AML-193 (cell line): ENCODE measurements around the gene NTSR1.

Experiments used
- DNase-seq, 2 experiments: peaks; one replicate each; lab custom pipeline; 2025; lab: John Stamatoyannopoulos, UW

NTSR1 gene

DNA sequence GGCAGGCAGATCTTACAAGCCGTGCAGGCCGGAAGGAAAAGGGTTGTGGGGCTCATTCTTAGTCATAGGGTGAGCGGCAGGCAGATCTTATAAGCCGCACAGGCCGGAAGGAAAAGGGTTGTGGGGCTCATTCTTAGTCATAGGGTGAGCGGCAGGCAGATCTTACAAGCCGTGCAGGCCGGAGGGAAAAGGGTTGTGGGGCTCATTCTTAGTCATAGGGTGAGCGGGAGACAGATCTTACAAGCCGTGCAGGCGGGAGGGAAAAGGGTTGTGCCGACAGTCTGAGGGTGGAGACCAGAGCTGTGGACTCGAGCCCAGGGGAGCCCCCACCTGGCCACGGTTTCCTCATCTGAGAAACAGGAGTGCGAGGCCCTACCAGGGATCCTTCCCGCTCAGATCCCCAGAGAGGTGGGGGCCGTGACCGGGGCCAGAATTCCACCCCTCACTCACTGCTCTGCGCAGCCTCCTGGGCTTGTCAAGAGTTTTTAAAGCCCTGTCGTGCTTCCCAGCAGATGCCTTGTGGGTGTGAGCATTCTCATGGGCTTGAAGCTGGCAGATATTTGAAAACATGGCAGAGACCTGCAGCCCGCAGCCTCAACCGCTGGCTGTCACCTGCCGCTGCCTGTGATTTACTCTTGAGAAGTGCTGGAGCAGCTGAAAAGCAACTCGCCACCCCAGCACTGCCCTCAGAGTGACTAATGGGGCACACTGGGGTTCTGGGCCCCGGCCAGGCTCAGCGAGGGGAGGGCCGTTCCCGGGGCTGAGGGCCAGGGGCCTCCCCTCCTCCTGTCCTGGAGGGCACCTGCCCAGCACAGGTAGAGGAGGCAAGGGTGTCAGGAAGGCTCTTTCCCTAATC is 31.9 kb downstream of the NTSR1 start:
- DNase-seq, result peak; percentile 90 to 94

GRCh38 chr20:62741191-62741691 is 32.6 kb downstream of the NTSR1 start:
- no peak for DNase-seq

- no peak for DNase-seq
These were observed 33.3 kb downstream of the NTSR1 start for GRCh38 chr20:62741701-62742491.

GRCh38 chr20:62742550-62742949 is 33.9 kb downstream of the NTSR1 start:
- DNase-seq, result no peak

- no peak for DNase-seq
These were observed 34.5 kb downstream of the NTSR1 start for GRCh38 chr20:62742979-62743776.

DNA sequence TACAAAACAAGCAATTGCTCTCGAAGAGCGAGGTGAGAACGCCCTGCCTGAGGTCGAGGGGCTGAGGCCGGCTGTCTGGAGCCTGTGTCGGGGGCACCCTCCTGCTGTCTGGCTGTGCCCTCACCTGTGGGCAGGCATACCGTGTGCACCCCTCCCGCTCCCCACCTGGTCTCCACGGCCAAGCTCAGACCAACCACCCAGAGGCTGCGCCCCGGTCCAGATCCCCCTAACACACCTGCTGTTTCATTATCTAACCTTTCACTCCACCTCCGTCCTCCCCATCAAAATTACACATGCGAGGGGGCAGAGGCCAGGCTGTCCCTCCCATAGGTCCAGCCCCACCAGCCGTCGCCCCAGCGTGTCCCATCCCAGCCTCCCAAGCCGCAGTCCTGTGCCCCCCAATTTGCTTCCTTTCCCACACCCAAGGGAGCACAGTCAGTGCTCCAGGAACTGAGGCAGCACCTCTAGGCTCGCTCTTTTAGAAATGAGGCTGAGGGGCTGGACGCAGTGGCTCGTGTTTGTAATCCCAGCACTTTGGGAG is 35.2 kb downstream of the NTSR1 start:
- DNase-seq, result no peak

- no peak for DNase-seq
These were observed 36.1 kb downstream of the NTSR1 start for GRCh38 chr20:62744741-62745191.

DNA sequence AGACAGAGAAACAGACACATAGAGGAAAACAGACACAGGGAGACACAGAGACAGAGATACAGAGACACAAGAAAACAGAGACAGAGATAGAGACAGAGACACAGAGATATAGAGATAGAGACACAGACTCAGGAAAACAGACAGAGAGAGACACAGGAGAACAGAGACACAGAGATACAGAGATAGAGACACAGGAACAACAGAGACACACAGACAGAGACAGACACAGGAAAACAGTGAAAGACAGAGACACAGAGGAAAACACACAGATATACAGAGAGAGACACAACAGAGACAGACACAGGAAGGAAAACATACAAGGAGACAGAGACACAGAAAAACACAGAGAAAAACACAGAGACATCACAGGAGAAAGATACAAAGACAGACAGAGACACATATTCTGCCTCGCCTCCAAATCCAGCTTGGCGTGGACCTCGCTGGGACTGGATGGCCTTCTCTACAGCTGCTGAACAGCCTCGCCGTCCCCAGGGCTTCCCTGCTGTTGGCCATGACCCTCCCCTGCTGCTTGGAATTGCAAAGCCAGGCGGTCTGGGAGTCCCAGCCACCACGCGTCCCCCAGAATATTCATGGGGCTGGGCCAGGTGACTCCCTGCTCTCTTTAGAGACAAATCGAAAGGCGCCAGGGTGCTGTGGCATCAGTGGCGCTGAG is 36.8 kb downstream of the NTSR1 start:
- DNase-seq, result no peak

DNA sequence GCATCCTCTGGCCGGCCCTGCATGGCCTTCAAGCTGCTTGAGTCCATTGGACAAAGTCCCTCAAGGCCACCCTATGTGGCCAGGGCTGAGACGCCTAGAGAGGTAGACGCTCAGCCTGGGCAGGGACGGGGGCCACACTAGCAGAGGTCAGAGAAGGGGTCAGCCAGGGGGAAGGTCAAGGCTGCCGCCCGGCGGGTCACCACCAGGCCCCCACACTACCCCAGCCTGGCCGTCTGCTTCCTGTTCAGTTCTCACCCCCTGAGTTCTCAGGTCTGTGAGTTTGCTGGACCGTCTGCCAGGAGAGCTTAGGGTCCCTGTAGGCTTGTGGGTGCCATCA is 37.3 kb downstream of the NTSR1 start:
- DNase-seq, result no peak

GRCh38 chr20:62748311-62748710 is 39.7 kb downstream of the NTSR1 start:
- DNase-seq, result peak in 1 of 2 experiments; percentile 35

DNA sequence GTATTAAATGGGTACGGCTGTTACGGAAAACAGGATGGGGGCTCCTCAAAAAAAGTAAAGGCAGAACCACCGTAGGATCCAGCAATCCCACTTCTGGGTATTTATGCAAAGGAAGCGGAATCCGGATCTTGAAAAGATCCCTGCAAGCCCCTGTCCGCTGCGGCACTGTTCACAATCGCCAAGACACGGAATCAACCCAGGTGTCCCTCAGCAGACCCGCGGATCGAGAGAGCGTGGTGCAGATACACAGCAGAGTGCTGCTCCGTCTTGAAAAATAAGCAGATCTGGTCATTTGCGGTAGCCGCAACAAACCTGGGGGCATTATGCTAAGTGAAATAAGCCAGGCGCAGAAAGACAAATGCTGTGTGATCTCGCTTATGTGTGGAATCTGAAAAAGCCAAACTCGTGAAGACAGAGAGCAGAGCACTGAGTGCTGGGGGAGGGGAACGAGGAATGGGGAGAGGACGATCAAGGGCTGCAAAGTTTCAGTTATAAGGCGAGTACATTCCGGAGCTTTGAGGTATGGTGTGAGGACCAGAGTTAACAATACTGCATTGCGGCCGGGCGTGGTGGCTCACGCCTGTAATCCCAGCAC is 41.3 kb downstream of the NTSR1 start:
- DNase-seq, result no peak

- DNase-seq, result no peak
These were observed 43.0 kb downstream of the NTSR1 start for GRCh38 chr20:62751551-62752150.

DNA sequence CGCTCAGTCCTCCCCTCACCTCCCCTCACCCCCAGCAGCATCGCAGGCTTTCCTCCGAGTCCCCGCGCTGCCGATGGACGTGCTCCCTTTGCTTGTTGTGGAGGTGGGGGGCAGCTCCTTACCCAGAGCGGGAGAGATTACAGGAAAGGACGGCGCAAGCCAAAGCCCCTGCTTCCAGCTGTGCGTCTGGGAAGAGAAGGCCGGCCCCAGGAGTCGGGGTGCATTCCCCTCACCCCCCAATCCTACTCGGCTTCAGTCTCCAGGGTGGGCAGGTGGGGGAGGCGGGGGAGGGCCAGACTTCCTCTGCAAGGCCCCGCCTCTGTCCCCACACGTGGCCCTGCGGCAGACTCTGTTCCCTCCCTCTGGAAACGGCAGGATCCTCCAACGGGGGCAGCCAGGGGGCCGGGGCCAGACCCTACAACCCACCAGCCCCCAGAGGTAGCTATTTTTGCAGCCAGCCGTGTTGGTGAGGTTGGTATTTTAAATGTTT is 43.6 kb downstream of the NTSR1 start:
- DNase-seq, result no peak

GRCh38 chr20:62752671-62753501 is 44.2 kb downstream of the NTSR1 start:
- DNase-seq, result no peak

DNA sequence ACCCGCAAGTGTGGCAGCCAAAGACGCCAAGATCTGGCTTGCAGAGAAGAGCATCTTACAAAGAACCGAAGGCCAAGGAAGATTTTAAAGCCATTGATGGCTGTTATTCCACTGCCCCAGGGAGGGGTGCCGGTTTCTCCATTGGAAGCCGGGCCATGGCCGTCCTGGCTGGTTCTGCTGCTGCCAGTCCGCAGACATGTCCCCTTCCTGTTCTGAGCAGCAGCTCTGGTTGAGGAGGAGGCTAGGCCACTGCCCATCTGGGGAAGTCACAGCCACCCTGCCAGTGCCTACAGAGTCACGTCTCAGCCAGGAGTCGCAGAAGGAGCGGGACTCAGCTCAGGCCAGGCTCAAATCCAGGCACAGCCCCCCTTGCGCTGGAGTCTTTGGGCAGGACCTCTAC is 45.0 kb downstream of the NTSR1 start:
- no peak for DNase-seq

- no peak for DNase-seq
These were observed 45.7 kb downstream of the NTSR1 start for GRCh38 chr20:62754122-62754990.

DNA sequence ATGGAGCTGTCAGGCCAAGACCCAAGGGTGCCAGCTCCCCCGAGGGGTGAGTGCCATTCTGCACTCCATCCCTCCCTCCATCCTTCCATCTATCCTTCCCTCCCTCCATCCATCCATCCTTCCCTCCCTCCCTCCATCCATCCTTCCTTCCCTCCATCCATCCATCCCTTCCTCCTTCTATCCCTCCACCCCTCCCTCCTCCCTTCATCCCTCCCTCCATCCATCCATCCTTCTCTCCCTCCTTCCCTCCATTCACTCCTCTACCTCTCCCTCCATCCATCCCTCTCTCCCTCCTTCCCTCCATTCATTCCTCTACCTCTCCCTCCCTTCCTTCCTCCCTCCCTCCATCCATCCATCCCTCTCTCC is 46.3 kb downstream of the NTSR1 start:
- no peak for DNase-seq
